SU-DHL-6 (cell line): ENCODE results near the gene KRT2.

Experiments
- H2AFZ ChIP-seq: fragments of 200-600 bp; sonication (generic); 2 replicates; pipeline ENCODE4 v1.6.1; 2014; ENCODE audit warnings: low read depth, mild to moderate bottlenecking, moderate library complexity, mixed read lengths, antibody characterized with exemption, low read length; ENCODE audit not compliant: severe bottlenecking
- H3F3A ChIP-seq: fragments of 200-600 bp; shearing (Covaris generic); 2 replicates; pipeline ENCODE4 v1.6.0; 2016; ENCODE audit warnings: antibody characterized with exemption, mild to moderate bottlenecking; ENCODE audit not compliant: insufficient read depth
- H3K27ac ChIP-seq: fragments of 200-600 bp; sonication (generic); 2 replicates; pipeline ENCODE4 v1.5.1; 2016; ENCODE audit warnings: low read depth, mild to moderate bottlenecking, low read length, moderate library complexity, mixed read lengths
- H3K27me3 ChIP-seq: fragments of 200-600 bp; sonication (generic), shearing (Covaris generic); 2 replicates; pipeline ENCODE4 v1.6.0; 2014; ENCODE audit warnings: mild to moderate bottlenecking, low read length
- H3K36me3 ChIP-seq: fragments of 200-600 bp; sonication (generic); 2 replicates; pipeline ENCODE4 v1.6.1; 2014; ENCODE audit warnings: mild to moderate bottlenecking, low read length, mixed read lengths
- H3K4me2 ChIP-seq: fragments of 300-600, 200-600 bp; shearing (Covaris generic), sonication (generic); 2 replicates; pipeline ENCODE4 v1.6.0; 2014; ENCODE audit warnings: low read length, low read depth, mild to moderate bottlenecking; ENCODE audit not compliant: poor library complexity, severe bottlenecking
- H3K4me3 ChIP-seq: fragments of 200-600 bp; sonication (generic); 2 replicates; pipeline ENCODE4 v1.5.1; 2014; ENCODE audit warnings: antibody characterized with exemption, low read length, mild to moderate bottlenecking, mixed read lengths; ENCODE audit not compliant: insufficient read depth, poor library complexity, severe bottlenecking
- H3K79me2 ChIP-seq: fragments of 200-600 bp; sonication (generic); 2 replicates; pipeline ENCODE4 v1.6.1; 2014; ENCODE audit warnings: mild to moderate bottlenecking, low read length, moderate library complexity; ENCODE audit not compliant: insufficient read depth
- H3K9ac ChIP-seq: fragments of 200-600 bp; sonication (generic); 2 replicates; pipeline ENCODE4 v1.7.0; 2014; ENCODE audit warnings: mild to moderate bottlenecking, low read length
- H3K9me2 ChIP-seq: fragments of 200-600 bp; sonication (generic); replicated peaks from 2 replicates; pipeline ENCODE4 v1.6.1; 2014; ENCODE audit warnings: low read length; ENCODE audit not compliant: insufficient read depth
- H3K9me3 ChIP-seq: fragments of 200-600 bp; sonication (generic); 2 replicates; pipeline ENCODE4 v1.6.1; 2014; ENCODE audit warnings: low read length, mixed read lengths; ENCODE audit not compliant: insufficient read depth
- H4K20me1 ChIP-seq: fragments of 200-600 bp; sonication (generic); 2 replicates; pipeline ENCODE4 v1.6.1; 2014; ENCODE audit warnings: low read depth, mild to moderate bottlenecking, antibody characterized with exemption, low read length, moderate library complexity, mixed read lengths
- CTCF ChIP-seq: fragments of 200-600 bp; sonication (generic); IDR thresholded peaks from one replicate; pipeline ENCODE4 v1.5.1; 2017; ENCODE audit warnings: antibody characterized with exemption, mild to moderate bottlenecking, low read length, moderate library complexity; ENCODE audit not compliant: insufficient read depth, poor library complexity, severe bottlenecking
- EZH2phosphoT487 ChIP-seq: fragments of 200-600 bp; sonication (generic), shearing (Covaris generic); conservative IDR thresholded peaks from 2 replicates; pipeline ENCODE4 v1.6.1; 2018; ENCODE audit warnings: mild to moderate bottlenecking, antibody characterized with exemption, low read length, moderate library complexity, mixed read lengths

Gene KRT2

GRCh38 chr12:52611080-52611468, 40.9 kb downstream of the KRT2 start:
- no peaks in the 10 kb centered on the region for H4K20me1 ChIP-seq
- H3K9me3 ChIP-seq = no peaks in the 10 kb centered on the region
- no peak overlapping the region for H3K4me2 ChIP-seq
- H3K27me3 ChIP-seq = no peaks in the 10 kb centered on the region
- no peaks in the 10 kb centered on the region for H3F3A ChIP-seq
- H3K9ac ChIP-seq = no peak overlapping the region
- H2AFZ ChIP-seq = no peak overlapping the region
- no peaks in the 10 kb centered on the region for H3K36me3 ChIP-seq
- H3K9me2 ChIP-seq = no peaks in the 10 kb centered on the region
- no peak overlapping the region for H3K4me3 ChIP-seq
- TF ChIP-seq EZH2phosphoT487 = no peak
- TF ChIP-seq CTCF = no peak
- H3K79me2 ChIP-seq = no peaks in the 10 kb centered on the region
- H3K27ac ChIP-seq = no peak overlapping the region

- no peaks in the 10 kb centered on the region for H3K27me3 ChIP-seq
Observed at GRCh38 chr12:52608826-52609630, 43.0 kb downstream of the KRT2 start.

GRCh38 chr12:52608161-52608560, 43.9 kb downstream of the KRT2 start:
- no peaks in the 10 kb centered on the region for H3K79me2 ChIP-seq
- no peak overlapping the region for H2AFZ ChIP-seq
- no peaks in the 10 kb centered on the region for H3K9me3 ChIP-seq
- H3K4me2 ChIP-seq = no peak overlapping the region
- no peaks in the 10 kb centered on the region for H3F3A ChIP-seq
- no peaks in the 10 kb centered on the region for H3K9me2 ChIP-seq
- no peaks in the 10 kb centered on the region for H4K20me1 ChIP-seq
- TF ChIP-seq CTCF = no peak
- TF ChIP-seq EZH2phosphoT487 = no peak
- no peak overlapping the region for H3K27ac ChIP-seq
- no peak overlapping the region for H3K9ac ChIP-seq
- no peaks in the 10 kb centered on the region for H3K27me3 ChIP-seq
- no peak overlapping the region for H3K4me3 ChIP-seq
- no peaks in the 10 kb centered on the region for H3K36me3 ChIP-seq

More at GRCh38 chr12:52608826-52609630, 43.0 kb downstream of the KRT2 start:
- Histone ChIP-seq H3K4me3 (no peak overlapping the region), H3K27ac (no peak overlapping the region), H3K79me2 (no peaks in the 10 kb centered on the region), H3K9ac (no peak overlapping the region), H3F3A (no peaks in the 10 kb centered on the region), H4K20me1 (no peaks in the 10 kb centered on the region), H3K4me2 (no peak overlapping the region), H3K9me2 (no peaks in the 10 kb centered on the region), H2AFZ (no peak overlapping the region), H3K9me3 (no peaks in the 10 kb centered on the region), H3K36me3 (no peaks in the 10 kb centered on the region)
- TF ChIP-seq CTCF (no peak), EZH2phosphoT487 (no peak)
